ENCODE data around the gene EIF3J.
A peak's percentile ranks its signal among the peaks of the same experiment; 100 is the strongest.
"Not testable (repeated sequence)": the region's sequence is repeated elsewhere in the genome, so short reads cannot be mapped to it uniquely, and the experiment has no call there.

The EIF3J gene
- total RNA-seq, result 59.2 to 75.8 (median 68.3) reads per million in 4 donors

GRCh38 chr15:44536962-44537734 lies at the start of gene EIF3J:
Gene EIF3J (plus strand): TSS chr15:44537147. CDS start chr15:44537195, 48 bp downstream.
- peak; percentile 91 to 97 (median 92) for DNase-seq

DNA sequence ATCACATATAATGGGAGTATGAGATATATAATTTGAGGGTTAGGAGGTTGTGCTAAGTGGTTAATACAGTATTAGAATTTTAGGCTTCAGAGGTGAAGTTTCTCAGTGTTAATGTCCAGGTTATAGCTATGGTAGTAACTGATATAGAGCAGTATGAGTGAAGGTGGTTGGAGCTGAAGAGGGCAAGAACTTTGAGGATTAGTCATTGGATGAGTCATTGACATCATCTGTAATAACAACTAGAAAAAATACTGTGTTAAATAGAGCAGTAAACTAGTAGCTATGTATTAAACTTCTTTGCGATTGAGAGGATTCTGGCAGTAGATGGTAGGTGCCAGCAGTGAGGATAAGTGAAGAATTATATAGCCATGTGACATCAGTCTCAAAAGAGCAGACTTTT lies 47.5 kb upstream of the EIF3J start:
- DNase-seq, result no peak

- no peak for DNase-seq
Measured at GRCh38 chr15:44490622-44491021, 46.3 kb upstream of the EIF3J start.

DNA sequence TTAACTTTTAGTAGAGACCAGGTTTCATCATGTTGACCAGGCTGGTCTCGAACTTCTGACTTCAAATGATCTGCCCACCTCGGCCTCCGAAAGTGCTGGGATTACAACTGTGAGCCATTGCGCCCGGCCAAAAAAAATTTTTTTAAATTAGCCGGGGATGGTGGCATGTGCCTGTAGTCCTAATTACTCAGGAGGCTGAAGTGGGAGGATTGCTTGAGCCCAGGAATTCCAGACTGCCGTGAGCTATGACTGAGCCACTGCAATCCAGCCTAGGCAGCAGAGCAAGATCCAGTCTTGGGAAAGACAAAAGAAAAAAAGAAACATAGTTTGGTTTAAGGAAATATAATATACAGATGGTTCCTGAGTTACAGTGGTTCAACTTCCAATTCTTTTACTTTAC lies 44.9 kb upstream of the EIF3J start:
- no peak for DNase-seq

GRCh38 chr15:44492672-44493071 lies 44.3 kb upstream of the EIF3J start:
- DNase-seq, result no peak

- no peak for DNase-seq
Measured at GRCh38 chr15:44495562-44495961, 41.4 kb upstream of the EIF3J start.

DNA sequence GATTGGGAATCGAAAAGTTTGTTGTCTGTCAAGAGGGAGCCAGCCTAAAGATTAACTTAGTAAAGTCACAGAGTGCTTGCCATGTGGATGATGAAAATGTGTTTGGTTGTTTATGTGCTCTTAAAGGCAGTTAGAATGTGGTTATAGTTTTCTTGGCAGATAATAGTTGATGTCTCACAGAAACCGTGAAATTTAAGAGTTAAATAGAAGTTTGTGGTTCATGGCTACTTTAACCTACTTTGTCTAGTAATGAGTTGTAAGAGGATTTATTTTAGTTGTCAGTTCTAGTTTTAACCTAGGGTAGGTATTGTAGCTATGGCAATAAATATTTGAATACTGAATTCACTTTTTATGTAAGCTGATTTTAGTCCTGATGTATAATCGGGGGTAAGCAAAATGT lies 36.4 kb upstream of the EIF3J start:
- peak in 1 of 5 donors; percentile 38 for DNase-seq

- DNase-seq, result peak in 1 of 5 donors; percentile 26
Measured at GRCh38 chr15:44501768-44502366, 35.1 kb upstream of the EIF3J start.

- DNase-seq, result no peak
Measured at GRCh38 chr15:44516436-44516835, 20.5 kb upstream of the EIF3J start.

DNA sequence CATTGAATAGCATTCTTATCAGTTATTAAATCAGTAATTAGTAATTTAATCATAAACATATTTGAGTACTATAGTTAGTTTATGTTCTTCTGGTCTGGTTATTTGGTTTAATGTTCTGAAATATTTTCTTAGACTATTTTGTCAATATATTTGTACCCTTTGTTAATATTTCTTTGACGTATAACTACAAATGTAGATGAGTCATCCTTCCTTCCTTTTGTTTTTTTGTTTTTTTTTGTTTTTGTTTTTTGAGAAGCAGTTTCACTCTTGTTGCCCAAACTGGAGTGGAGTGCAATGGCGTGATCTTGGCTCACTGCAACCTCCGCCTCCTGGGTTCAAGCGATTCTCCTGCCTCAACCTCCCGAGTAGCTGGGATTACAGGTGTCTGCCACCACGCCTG lies 17.4 kb upstream of the EIF3J start:
- DNase-seq, result no peak

GRCh38 chr15:44525018-44525417 lies 11.9 kb upstream of the EIF3J start:
- no peak for DNase-seq

- no peak for DNase-seq
Measured at GRCh38 chr15:44527241-44527640, 9.7 kb upstream of the EIF3J start.

DNA sequence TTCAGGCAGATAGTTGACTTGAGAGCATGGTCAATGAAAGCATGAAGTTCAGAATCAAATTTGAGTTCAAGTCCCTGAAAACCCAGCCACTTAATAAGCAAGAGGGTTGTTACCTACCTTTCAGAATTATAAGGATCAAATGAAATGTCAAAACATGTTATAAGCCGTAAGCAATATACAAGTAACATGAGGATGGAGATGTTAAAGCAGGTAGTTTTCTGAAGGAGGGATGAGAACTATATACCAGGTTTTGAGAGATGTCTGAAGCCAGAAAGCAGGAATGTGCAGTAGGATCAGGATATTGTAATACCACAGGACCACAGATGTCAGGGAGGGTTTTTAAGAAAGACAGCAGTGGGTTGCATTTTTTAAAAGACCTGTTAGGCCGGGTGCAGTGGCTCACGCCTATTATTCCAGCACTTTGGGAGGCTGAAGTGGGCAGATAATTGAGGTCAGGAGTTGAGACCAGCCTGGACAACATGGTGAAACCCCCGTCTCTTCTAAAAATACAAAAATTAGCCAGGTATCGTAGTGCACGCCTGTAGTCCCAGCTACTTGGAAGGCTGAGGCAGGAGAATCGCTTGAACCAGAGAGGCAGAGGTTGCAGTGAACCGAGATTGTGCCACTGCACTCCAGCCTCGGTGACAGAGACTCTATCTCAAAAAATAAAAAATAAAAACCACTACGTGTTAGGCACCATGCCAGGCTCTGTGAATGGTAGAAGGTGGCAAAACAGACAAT lies 6.9 kb upstream of the EIF3J start:
- no peak for DNase-seq

- no peak for DNase-seq
Measured at GRCh38 chr15:44530653-44531052, 6.3 kb upstream of the EIF3J start.

GRCh38 chr15:44532275-44532674 lies 4.7 kb upstream of the EIF3J start:
- not testable (repeated sequence) for DNase-seq

- no peak for DNase-seq
Measured at GRCh38 chr15:44532689-44533088, 4.3 kb upstream of the EIF3J start.

DNA sequence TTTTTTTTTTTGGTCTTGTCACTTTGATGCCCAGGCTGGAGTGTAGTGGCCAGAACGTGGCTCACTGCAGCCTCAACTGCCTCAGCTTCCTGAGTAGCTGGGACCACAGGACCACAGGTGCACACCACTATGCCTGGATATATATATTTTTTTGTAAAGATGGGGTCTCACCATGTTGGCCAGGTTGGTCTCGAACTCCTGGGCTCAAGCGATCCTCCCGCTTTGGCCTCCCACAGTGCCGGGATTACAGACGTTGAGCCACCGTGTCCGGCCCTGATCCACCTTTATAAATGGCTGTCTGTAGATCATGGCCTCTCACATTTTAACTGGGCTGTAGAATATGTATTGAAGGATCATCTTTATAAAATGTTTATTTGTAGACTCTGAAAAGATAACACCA lies 1.9 kb upstream of the EIF3J start:
- DNase-seq, result no peak

DNA sequence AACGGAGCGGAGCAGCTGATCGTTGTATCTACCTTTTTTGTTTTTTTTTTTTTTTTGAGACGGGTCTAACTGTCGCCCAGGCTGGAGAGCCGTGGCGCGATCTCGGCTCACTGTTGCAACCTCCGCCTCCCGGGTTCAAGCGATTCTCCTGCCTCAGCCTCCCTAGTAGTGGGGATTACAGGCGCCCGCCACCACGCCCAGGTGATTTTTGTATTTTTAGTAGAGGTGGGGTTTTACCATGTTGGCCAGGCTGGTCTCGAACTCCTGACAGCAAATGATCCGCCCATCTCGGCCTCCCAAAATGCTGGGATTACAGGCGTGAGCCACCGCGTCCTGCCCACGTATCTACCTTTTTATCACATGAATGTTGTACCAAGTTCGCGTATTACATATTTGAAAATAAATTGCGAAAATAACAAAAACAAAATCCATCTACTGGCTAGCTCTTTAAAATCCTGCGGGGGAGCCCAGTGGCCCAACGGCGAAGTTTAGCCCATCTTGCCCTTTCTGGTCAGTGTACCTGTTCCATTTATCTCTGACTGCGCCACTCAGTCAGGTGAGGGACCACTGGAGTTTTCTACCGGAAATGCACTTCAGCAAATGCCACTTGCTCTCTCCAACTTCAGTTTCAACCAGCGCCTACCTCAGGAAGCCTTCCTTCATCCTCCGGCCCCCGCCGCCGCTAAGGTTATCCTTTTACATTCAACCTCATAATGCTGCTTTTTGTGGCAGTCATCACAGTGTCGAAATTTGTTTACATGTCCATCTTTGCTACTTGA lies 1.2 kb upstream of the EIF3J start:
- DNase-seq, result peak in 1 of 5 donors; percentile 37

GRCh38 chr15:44536302-44536961 lies 515 bp upstream of the EIF3J start:
- DNase-seq, result no peak

- DNase-seq, result peak in 1 of 5 donors; percentile 35
Measured at GRCh38 chr15:44537735-44538240, 841 bp downstream of the EIF3J start.

- DNase-seq, result no peak
Measured at GRCh38 chr15:44541282-44541958, 4.5 kb downstream of the EIF3J start.
